ENCODE measurements around the gene BEX4. TPM values are rescaled to one million over a fixed set of nuclear protein-coding genes. Genes with fewer than 3 reads are reported as not detected.

Gene BEX4
- total RNA-seq, 1 donor from 2014 or later, result 106 TPM

DNA sequence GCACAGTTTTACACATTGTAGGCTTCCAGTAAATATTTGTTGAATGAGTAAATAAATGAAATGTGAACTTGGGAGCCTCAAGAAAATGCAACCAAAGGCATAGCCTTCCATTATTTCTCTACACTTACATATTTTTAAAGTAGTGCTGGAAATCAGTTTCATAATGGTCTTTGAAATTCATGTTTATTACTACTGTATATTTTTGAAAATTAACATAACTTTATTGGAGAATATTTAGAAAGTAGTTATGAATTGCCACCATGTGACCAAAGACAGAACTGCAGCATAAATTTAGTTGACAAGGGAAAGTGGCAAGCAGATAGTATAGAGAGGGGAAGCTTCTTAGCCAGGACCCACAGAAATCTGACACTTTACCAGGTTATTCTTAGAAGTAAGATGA is 33.6 kb downstream of the BEX4 start:
- DNase-seq (ENCODE audit: low spot score), result no peak
- H3F3A ChIP-seq (ENCODE audit: low read depth), result peaks cover 5% of the 10 kb centered on the region
- no peaks in the 10 kb centered on the region for H4K20me1 ChIP-seq (ENCODE audit: low read depth)
- H3K4me1 ChIP-seq, result peaks cover 3% of the 10 kb centered on the region
- peaks cover 13% of the 10 kb centered on the region for H3K79me2 ChIP-seq (ENCODE audit: low read depth)
- H3K4me2 ChIP-seq, result no peak overlapping the region
- no peak overlapping the region for H3K4me3 Mint-ChIP-seq
- H3K9me3 Mint-ChIP-seq, result no peaks in the 10 kb centered on the region
- TF ChIP-seq EZH2phosphoT487 (IDR thresholded peaks at IDR 0.05) (no peak), EZH2 (IDR thresholded peaks at IDR 0.05) (no peak)
- TF ChIP-seq, protein P1, sequence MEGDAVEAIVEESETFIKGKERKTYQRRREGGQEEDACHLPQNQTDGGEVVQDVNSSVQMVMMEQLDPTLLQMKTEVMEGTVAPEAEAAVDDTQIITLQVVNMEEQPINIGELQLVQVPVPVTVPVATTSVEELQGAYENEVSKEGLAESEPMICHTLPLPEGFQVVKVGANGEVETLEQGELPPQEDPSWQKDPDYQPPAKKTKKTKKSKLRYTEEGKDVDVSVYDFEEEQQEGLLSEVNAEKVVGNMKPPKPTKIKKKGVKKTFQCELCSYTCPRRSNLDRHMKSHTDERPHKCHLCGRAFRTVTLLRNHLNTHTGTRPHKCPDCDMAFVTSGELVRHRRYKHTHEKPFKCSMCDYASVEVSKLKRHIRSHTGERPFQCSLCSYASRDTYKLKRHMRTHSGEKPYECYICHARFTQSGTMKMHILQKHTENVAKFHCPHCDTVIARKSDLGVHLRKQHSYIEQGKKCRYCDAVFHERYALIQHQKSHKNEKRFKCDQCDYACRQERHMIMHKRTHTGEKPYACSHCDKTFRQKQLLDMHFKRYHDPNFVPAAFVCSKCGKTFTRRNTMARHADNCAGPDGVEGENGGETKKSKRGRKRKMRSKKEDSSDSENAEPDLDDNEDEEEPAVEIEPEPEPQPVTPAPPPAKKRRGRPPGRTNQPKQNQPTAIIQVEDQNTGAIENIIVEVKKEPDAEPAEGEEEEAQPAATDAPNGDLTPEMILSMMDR (IDR thresholded peaks at IDR 0.05), result peak; percentile 32
- no peak overlapping the region for H3K27ac Mint-ChIP-seq
- H3K4me3 ChIP-seq, result no peak overlapping the region
- H3K27me3 ChIP-seq, result no peaks in the 10 kb centered on the region
- H3K9me3 ChIP-seq (ENCODE audit: low read depth), result no peaks in the 10 kb centered on the region
- no peaks in the 10 kb centered on the region for H3K36me3 ChIP-seq
- H3K4me1 Mint-ChIP-seq, result peaks cover 4% of the 10 kb centered on the region
- no peak overlapping the region for H3K27ac ChIP-seq
- no peaks in the 10 kb centered on the region for H3K27me3 Mint-ChIP-seq (ENCODE audit: insufficient read depth, low read depth)
- no peak overlapping the region for H2AFZ ChIP-seq (replicated peaks)
- no peak overlapping the region for H3K9ac ChIP-seq
- peaks cover 8% of the 10 kb centered on the region for H3K36me3 Mint-ChIP-seq

DNA sequence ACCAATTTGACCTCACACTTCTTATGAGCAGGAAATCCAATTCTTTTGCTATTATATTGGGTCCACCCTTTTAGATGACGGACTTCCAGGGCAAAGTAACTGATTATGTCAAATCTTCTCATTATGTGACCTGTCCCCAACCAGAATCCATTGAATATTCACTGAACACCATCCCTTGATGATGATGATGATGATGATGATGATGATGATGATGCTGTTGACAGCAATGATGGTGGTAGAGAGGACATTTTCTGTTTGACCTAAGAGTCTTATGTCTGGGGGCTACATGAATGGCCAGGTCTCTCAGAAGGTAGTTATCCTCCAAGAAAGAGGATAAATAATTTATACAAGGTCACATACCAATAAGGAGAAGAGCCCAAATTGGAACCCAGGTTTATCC is 34.9 kb downstream of the BEX4 start:
- peaks cover 7% of the 10 kb centered on the region for H3K4me1 ChIP-seq
- TF ChIP-seq, protein P1 (IDR thresholded peaks at IDR 0.05), result no peak
- TF ChIP-seq EZH2 (IDR thresholded peaks at IDR 0.05), result no peak
- TF ChIP-seq EZH2phosphoT487 (IDR thresholded peaks at IDR 0.05), result no peak
- Mint-ChIP-seq H3K27me3 (ENCODE audit: insufficient read depth, low read depth) (no peaks in the 10 kb centered on the region), H3K4me1 (peaks cover 11% of the 10 kb centered on the region), H3K27ac (no peak overlapping the region), H3K9me3 (no peaks in the 10 kb centered on the region), H3K4me3 (no peak overlapping the region), H3K36me3 (peaks cover 11% of the 10 kb centered on the region)
- no peak overlapping the region for H3K4me3 ChIP-seq
- H3K79me2 ChIP-seq (ENCODE audit: low read depth), result peaks cover 17% of the 10 kb centered on the region
- H3K9ac ChIP-seq, result no peak overlapping the region
- no peaks in the 10 kb centered on the region for H3K9me3 ChIP-seq (ENCODE audit: low read depth)
- H3K4me2 ChIP-seq, result no peak overlapping the region
- H3K27ac ChIP-seq, result no peak overlapping the region
- H2AFZ ChIP-seq (replicated peaks), result no peak overlapping the region
- H3K27me3 ChIP-seq, result no peaks in the 10 kb centered on the region
- peaks cover 18% of the 10 kb centered on the region for H3F3A ChIP-seq (ENCODE audit: low read depth)
- no peaks in the 10 kb centered on the region for H4K20me1 ChIP-seq (ENCODE audit: low read depth)
- H3K36me3 ChIP-seq, result no peaks in the 10 kb centered on the region
- no peak for DNase-seq (ENCODE audit: low spot score)

DNA sequence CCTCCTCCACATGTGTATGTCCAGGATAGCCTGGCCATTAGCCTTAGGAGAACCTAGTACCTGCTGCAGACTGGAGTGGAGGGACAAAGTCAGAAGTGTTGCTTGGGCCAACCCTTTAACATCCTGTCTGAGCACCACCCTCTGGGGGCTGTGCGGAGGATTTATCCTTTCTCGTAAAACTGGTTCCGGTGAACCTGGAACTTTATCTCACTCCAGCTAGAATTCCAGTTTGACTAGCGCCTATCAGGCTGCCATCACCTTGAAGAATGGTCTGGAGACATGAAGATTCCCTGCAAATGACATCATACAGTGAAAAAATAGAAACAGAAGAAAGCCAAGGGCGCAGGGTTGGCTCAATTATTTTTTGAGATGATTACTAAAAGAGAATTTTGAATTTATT is 36.1 kb downstream of the BEX4 start:
- H3K4me3 ChIP-seq, result no peak overlapping the region
- peaks cover 17% of the 10 kb centered on the region for H3K79me2 ChIP-seq (ENCODE audit: low read depth)
- H3K27ac ChIP-seq, result no peak overlapping the region
- no peaks in the 10 kb centered on the region for H4K20me1 ChIP-seq (ENCODE audit: low read depth)
- Mint-ChIP-seq H3K9me3 (no peaks in the 10 kb centered on the region), H3K4me3 (no peak overlapping the region), H3K36me3 (peaks cover 11% of the 10 kb centered on the region), H3K27me3 (ENCODE audit: insufficient read depth, low read depth) (peaks cover 2% of the 10 kb centered on the region), H3K4me1 (peaks cover 19% of the 10 kb centered on the region), H3K27ac (no peak overlapping the region)
- TF ChIP-seq, protein P1 (IDR thresholded peaks at IDR 0.05), result no peak
- no peak for TF ChIP-seq EZH2phosphoT487 (IDR thresholded peaks at IDR 0.05)
- TF ChIP-seq EZH2 (IDR thresholded peaks at IDR 0.05), result no peak
- no peak overlapping the region for H2AFZ ChIP-seq (replicated peaks)
- no peaks in the 10 kb centered on the region for H3K9me3 ChIP-seq (ENCODE audit: low read depth)
- H3K4me1 ChIP-seq, result peaks cover 7% of the 10 kb centered on the region
- peaks cover 19% of the 10 kb centered on the region for H3F3A ChIP-seq (ENCODE audit: low read depth)
- no peaks in the 10 kb centered on the region for H3K36me3 ChIP-seq
- no peak overlapping the region for H3K9ac ChIP-seq
- no peak overlapping the region for H3K4me2 ChIP-seq
- DNase-seq (ENCODE audit: low spot score), result no peak
- no peaks in the 10 kb centered on the region for H3K27me3 ChIP-seq

All from neural progenitor cell (in vitro differentiated cells).